ENCODE data around the gene SRBD1. TPM values are rescaled to one million over a fixed set of nuclear protein-coding genes. Genes with fewer than 3 reads are reported as not detected.

SRBD1 gene
- polyA plus RNA-seq, 1 donor from 2014 or later = 5.3 TPM

GRCh38 chr2:45468279-45468678 lies 142.8 kb downstream of the SRBD1 start:
- no peaks in the 10 kb centered on the region for H4K20me1 ChIP-seq (ENCODE audit: insufficient read depth)
- H3K4me2 ChIP-seq (ENCODE audit: low read length) = no peak overlapping the region
- H3K9ac ChIP-seq (ENCODE audit: low read length) = no peak overlapping the region
- no peaks in the 10 kb centered on the region for H3K9me2 ChIP-seq (ENCODE audit: insufficient read depth, low read length)
- no peaks in the 10 kb centered on the region for H3K79me2 ChIP-seq (replicated peaks; ENCODE audit: insufficient read depth, low read length)
- H3K27ac ChIP-seq (ENCODE audit: low read length) = no peak overlapping the region
- no peak overlapping the region for H3K4me3 ChIP-seq (ENCODE audit: low read length)
- H3K9me3 ChIP-seq (ENCODE audit: low read length) = no peaks in the 10 kb centered on the region
- H3K27me3 ChIP-seq (ENCODE audit: insufficient read depth, low read depth, low read length) = no peaks in the 10 kb centered on the region
- no peak overlapping the region for H2AFZ ChIP-seq (ENCODE audit: low read depth, low read length)
- no peaks in the 10 kb centered on the region for H3K36me3 ChIP-seq (ENCODE audit: insufficient read depth, low read length)
- no peaks in the 10 kb centered on the region for H3F3A ChIP-seq (ENCODE audit: insufficient read depth, low read length, poor library complexity, severe bottlenecking)
- no peak for TF ChIP-seq CTCF (IDR thresholded peaks at IDR 0.05; ENCODE audit: poor library complexity, severe bottlenecking)
- TF ChIP-seq TAF1 (IDR thresholded peaks at IDR 0.05; ENCODE audit: low read depth) = no peak
- TF ChIP-seq RAD21 (conservative IDR thresholded peaks at IDR 0.05) = no peak
- TF ChIP-seq EP300 (conservative IDR thresholded peaks at IDR 0.05; ENCODE audit: poor library complexity, severe bottlenecking) = no peak
- TF ChIP-seq SMC3 (conservative IDR thresholded peaks at IDR 0.05; ENCODE audit: poor library complexity) = no peak
- TF ChIP-seq MXI1 (conservative IDR thresholded peaks at IDR 0.05; ENCODE audit: poor library complexity, severe bottlenecking) = no peak
- no peak for TF ChIP-seq REST (IDR thresholded peaks at IDR 0.05; ENCODE audit: borderline replicate concordance)
- TF ChIP-seq EZH2 (IDR thresholded peaks at IDR 0.05; ENCODE audit: borderline replicate concordance, insufficient read depth, low read length, poor library complexity, severe bottlenecking) = no peak
- TF ChIP-seq POLR2AphosphoS5 (IDR thresholded peaks at IDR 0.05) = no peak

GRCh38 chr2:45466053-45466452 lies 145.0 kb downstream of the SRBD1 start:
- Histone ChIP-seq H3K9ac (ENCODE audit: low read length) (no peak overlapping the region), H4K20me1 (ENCODE audit: insufficient read depth) (no peaks in the 10 kb centered on the region), H3K27ac (ENCODE audit: low read length) (no peak overlapping the region), H3K4me2 (ENCODE audit: low read length) (no peak overlapping the region), H3K79me2 (replicated peaks; ENCODE audit: insufficient read depth, low read length) (no peaks in the 10 kb centered on the region), H3K9me3 (ENCODE audit: low read length) (no peaks in the 10 kb centered on the region), H2AFZ (ENCODE audit: low read depth, low read length) (no peak overlapping the region), H3K9me2 (ENCODE audit: insufficient read depth, low read length) (no peaks in the 10 kb centered on the region), H3F3A (ENCODE audit: insufficient read depth, low read length, poor library complexity, severe bottlenecking) (no peaks in the 10 kb centered on the region), H3K27me3 (ENCODE audit: insufficient read depth, low read depth, low read length) (no peaks in the 10 kb centered on the region), H3K36me3 (ENCODE audit: insufficient read depth, low read length) (no peaks in the 10 kb centered on the region), H3K4me3 (ENCODE audit: low read length) (no peak overlapping the region)
- no peak for TF ChIP-seq SMC3 (conservative IDR thresholded peaks at IDR 0.05; ENCODE audit: poor library complexity)
- TF ChIP-seq CTCF (IDR thresholded peaks at IDR 0.05; ENCODE audit: poor library complexity, severe bottlenecking) = no peak
- TF ChIP-seq EZH2 (IDR thresholded peaks at IDR 0.05; ENCODE audit: borderline replicate concordance, insufficient read depth, low read length, poor library complexity, severe bottlenecking) = no peak
- no peak for TF ChIP-seq POLR2AphosphoS5 (IDR thresholded peaks at IDR 0.05)
- no peak for TF ChIP-seq MXI1 (conservative IDR thresholded peaks at IDR 0.05; ENCODE audit: poor library complexity, severe bottlenecking)
- no peak for TF ChIP-seq TAF1 (IDR thresholded peaks at IDR 0.05; ENCODE audit: low read depth)
- no peak for TF ChIP-seq EP300 (conservative IDR thresholded peaks at IDR 0.05; ENCODE audit: poor library complexity, severe bottlenecking)
- no peak for TF ChIP-seq RAD21 (conservative IDR thresholded peaks at IDR 0.05)
- TF ChIP-seq REST (IDR thresholded peaks at IDR 0.05; ENCODE audit: borderline replicate concordance) = no peak

Data from neural cell (in vitro differentiated cells).